Inflammatory macrophage treated with lipopolysaccharide for 4 hours (primary cell): ENCODE results near the gene LTBP4.

Experiments used
- DNase-seq: peaks from one replicate; pipeline ENCODE4 v3.0.0-alpha.2; 2020

Gene LTBP4

GRCh38 chr19:40668991-40669614 is 67.9 kb downstream of the LTBP4 start:
- no peak for DNase-seq

DNA sequence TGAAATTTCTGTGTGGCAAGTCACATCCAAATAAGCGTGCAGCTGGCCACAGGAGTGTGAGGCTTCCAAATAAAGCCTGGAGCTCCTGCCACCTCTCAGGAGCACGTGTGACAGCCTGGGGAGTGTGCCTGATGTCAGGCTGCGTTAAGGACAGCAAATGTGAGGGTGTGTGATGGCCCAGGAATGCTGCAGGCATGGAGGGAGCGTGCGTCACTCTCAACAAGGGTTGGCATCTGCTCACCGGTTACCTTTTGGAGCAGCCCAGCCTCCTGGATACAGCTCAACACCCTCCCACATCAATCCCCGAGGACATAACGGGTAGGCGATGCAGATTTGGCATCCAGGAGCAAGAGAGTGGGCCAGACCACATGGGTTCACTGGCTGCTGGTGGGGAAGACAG is 70.2 kb downstream of the LTBP4 start:
- DNase-seq, result no peak

DNA sequence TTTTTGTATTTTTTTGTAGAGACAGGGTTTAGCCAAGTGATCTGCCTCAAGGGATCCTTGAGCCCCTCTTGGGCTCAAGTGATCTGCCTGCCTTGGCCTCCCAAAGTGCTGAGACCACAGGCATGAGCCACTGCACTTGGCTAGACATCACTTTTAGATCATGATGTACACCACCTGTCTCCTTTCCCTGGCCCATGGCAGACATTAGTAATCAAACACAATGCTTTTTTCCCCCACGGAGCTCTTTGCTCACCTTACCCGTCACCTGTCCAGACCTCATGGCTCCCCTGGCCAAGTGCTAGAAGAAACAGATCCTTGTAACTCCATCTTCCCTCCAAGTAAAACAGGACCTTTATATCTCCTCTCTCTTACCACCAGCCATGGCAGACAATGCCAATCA is 70.9 kb downstream of the LTBP4 start:
- no peak for DNase-seq

DNA sequence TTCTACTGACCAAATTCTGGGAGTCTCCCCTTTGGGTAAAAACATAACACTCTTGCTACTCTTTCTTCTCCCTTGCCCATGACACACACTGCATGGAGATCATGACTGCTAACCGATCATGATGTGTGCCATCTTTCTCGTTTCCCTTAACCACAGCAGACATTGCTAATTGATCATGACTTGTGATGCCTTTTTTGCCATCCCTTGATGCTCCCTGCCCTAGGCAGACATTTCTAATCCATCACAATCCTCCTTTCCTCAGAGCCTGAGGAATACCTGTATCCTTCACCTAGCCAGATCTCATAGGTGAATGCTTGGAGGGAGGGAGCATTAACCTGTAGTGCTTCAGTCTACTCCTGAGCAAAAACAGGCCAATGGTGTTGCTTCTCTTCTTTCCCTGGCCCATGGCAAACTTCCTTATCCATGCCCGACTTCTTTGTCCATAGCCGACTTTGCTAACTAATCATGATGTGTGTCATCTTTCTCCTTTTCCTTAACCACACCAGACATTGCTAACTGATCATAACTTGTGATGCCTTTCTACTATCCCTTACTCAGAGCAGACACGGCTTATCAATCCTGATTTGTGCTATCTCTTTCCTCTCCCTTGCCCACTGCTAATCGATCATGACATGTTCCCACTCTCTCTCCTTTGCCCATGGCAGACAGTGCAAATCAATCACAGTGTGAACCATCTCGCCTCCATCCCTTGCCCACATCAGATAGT is 71.6 kb downstream of the LTBP4 start:
- DNase-seq, result no peak

DNA sequence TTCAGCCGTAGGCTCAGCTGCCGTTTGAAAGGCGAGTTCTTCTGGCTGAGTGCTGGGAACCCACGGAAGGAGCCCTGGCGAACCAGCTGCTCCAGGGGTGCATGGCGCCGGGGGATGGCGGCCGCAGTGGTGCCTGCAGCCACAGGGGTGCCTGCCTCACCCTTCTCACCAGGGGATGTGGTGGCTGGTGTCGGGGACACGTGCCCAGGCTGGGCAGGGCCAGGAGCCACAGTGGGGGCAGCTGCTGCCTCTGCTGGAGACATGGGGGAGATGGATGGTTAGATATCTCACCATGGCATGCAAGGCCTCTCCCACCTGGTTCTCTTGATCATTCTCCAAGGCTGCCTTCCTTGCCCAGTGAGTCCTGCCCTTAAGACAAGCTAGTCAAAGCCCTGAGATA is 72.2 kb downstream of the LTBP4 start:
- no peak for DNase-seq

- DNase-seq, result no peak
Measured at GRCh38 chr19:40674291-40674690, 73.1 kb downstream of the LTBP4 start.

DNA sequence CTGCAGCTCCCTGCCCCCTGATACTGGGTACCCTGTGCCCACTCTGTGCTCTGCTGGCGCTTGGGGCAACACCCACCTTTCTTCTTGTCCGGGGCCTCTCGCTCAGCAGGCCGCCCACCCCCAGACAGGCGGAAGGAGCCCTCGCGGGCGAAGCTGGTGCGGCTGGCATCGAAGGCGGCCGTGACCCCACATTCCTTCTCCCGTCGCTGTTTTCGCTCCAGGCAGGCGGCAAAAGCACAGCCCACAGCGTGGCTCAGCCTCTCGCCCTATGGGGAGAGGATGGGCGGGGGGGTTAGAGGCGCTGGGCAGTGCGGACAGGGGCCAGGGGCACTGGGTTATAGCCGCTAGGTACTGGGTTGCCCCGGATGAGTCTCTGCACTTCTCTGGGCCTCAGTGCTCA is 76.0 kb downstream of the LTBP4 start:
- DNase-seq, result no peak
